GM10847 (cell line): ENCODE data around the gene TICAM2.

Experiments
- POLR2A ChIP-seq: IDR thresholded peaks from 2 replicates; pipeline ENCODE4 v1.6.1; 2011; ENCODE audit not compliant: insufficient read length; ENCODE audit errors: extremely low read depth

TICAM2 gene

GRCh38 chr5:115535479-115536035 is 66.7 kb downstream of the TICAM2 start:
- no peak for TF ChIP-seq POLR2A

GRCh38 chr5:115532517-115532916 is 69.8 kb downstream of the TICAM2 start:
- no peak for TF ChIP-seq POLR2A

- TF ChIP-seq POLR2A = no peak
Observed at GRCh38 chr5:115531787-115532367, 70.4 kb downstream of the TICAM2 start.

- TF ChIP-seq POLR2A = no peak
Observed at GRCh38 chr5:115531380-115531779, 70.9 kb downstream of the TICAM2 start.

GRCh38 chr5:115530426-115530825 is 71.9 kb downstream of the TICAM2 start:
- TF ChIP-seq POLR2A = no peak
